Colon (tissue), 2 donors: ENCODE data around the gene LARGE1.

ENCODE experiments used
- FAIRE-seq: peaks from 2 replicates; lab custom pipeline; 2012; peaks lifted over from hg19 to GRCh38; lab: Jason Lieb, UNC
- donor health status: control.
- donor health status: control.

The LARGE1 gene

DNA sequence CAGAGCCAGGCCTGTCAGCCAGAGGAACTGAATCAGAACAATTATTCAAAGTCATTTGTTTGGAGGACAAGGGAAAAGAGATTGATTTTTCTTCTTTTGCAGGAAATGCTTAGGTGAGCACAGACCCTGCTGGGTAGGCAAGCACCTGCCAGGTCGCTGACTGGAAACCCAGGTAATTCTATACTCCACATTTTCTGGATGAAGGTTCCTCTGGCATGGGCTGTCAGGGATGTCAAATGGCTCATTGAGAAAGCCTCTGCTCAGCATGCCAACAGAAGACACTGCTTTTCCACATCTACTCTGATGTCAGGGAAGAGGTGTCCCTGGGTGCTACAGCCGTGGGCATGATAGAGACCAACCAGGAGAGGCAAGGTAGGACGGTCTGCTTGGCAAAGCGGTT is 695.4 kb downstream of the LARGE1 start:
- no peak for FAIRE-seq
